Thoracic aorta (tissue), 2 donors: ENCODE data around the gene DHX32. TPM values are rescaled to one million over a fixed set of nuclear protein-coding genes. Genes with fewer than 3 reads are reported as not detected.

Experiments used
- ATAC-seq: fragments of 150-250 bp; one replicate; pipeline ENCODE4 v1.8.0; 2017; ENCODE audit warnings: low read depth; ENCODE audit not compliant: insufficient number of reproducible peaks, low FRiP score
- DNase-seq: peaks from one replicate; pipeline ENCODE4 v3.0.0-alpha.2; 2020; ENCODE audit warnings: low spot score
- H3K27ac ChIP-seq, 2 donors: fragments of 200-600 bp; sonication (generic); 1 replicate in 1 of 2; 2 replicates in 1 of 2; pipeline ENCODE4 v1.5.1; 2016; ENCODE audit warnings: mild to moderate bottlenecking in 2 of 2, moderate library complexity in 2 of 2
- H3K27me3 ChIP-seq: fragments of 200-600 bp; sonication (generic); replicated peaks from 2 replicates; pipeline ENCODE4 v1.6.0; 2016; ENCODE audit warnings: mild to moderate bottlenecking; ENCODE audit not compliant: insufficient read depth
- H3K36me3 ChIP-seq: fragments of 200-600 bp; sonication (generic); one replicate; pipeline ENCODE4 v1.5.1; 2016
- H3K4me1 ChIP-seq, 2 donors: fragments of 200-600 bp; sonication (generic); 1 replicate in 1 of 2; 2 replicates in 1 of 2; pipeline versions ENCODE4 v1.5.1 to v1.6.0; 2016; ENCODE audit warnings: low read depth in 2 of 2, mild to moderate bottlenecking in 1 of 2; ENCODE audit not compliant: control insufficient read depth in 1 of 2
- H3K4me3 ChIP-seq: fragments of 200-600 bp; sonication (generic); 2 replicates; pipeline ENCODE4 v1.5.1; 2016; ENCODE audit warnings: mild to moderate bottlenecking
- H3K9me3 ChIP-seq: fragments of 200-600 bp; sonication (generic); 2 replicates; pipeline ENCODE4 v1.5.1; 2016
- total RNA-seq, 2 donors: library from RNA; depleted of rRNA; stranded (reverse); fragments of >200 nt; gene quantifications; one replicate each; pipeline versions ENCODE4 v1.1.0 to v1.2.3, GENCODE V29; 2016
- TF ChIP-seq, protein P1 (sequence below): fragments of 200-600 bp; sonication (generic); IDR thresholded peaks from one replicate; pipeline ENCODE4 v1.5.1; 2019; ENCODE audit warnings: antibody characterized with exemption

Gene DHX32
- total RNA-seq, 2 donors from 2014 or later, result 11.1 to 14.0 TPM

- Histone ChIP-seq H3K27ac (no peak overlapping the region), H3K4me3 (no peak overlapping the region), H3K9me3 (no peaks in the 10 kb centered on the region), H3K36me3 (peaks cover 21% of the 10 kb centered on the region), H3K4me1 (no peaks in the 10 kb centered on the region), H3K27me3 (no peaks in the 10 kb centered on the region)
- no peak for DNase-seq
- ATAC-seq, result no peak
- TF ChIP-seq, protein P1, sequence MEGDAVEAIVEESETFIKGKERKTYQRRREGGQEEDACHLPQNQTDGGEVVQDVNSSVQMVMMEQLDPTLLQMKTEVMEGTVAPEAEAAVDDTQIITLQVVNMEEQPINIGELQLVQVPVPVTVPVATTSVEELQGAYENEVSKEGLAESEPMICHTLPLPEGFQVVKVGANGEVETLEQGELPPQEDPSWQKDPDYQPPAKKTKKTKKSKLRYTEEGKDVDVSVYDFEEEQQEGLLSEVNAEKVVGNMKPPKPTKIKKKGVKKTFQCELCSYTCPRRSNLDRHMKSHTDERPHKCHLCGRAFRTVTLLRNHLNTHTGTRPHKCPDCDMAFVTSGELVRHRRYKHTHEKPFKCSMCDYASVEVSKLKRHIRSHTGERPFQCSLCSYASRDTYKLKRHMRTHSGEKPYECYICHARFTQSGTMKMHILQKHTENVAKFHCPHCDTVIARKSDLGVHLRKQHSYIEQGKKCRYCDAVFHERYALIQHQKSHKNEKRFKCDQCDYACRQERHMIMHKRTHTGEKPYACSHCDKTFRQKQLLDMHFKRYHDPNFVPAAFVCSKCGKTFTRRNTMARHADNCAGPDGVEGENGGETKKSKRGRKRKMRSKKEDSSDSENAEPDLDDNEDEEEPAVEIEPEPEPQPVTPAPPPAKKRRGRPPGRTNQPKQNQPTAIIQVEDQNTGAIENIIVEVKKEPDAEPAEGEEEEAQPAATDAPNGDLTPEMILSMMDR, result no peak
Measured at GRCh38 chr10:125866421-125867029, 14.6 kb downstream of the DHX32 start.

DNA sequence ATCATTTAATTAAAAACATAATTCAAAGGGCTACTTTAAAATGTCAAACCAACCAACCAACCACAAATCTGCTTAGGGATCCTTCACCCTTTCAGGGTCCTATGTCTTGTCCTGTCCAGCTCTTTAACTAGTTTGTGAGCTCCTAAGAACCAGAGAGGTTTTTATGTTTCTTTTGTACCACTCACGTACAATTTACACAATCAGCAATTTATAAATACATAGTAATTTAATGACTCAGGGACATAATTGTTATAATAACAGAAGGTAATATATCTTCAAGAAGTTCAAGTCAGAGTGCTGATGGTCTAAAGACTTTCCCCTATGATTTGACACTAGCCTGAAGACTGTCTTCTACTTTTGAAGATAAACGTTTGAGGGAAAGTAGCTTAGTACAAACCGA, 16.0 kb downstream of the DHX32 start:
- DNase-seq (no peak), ATAC-seq (no peak)
- Histone ChIP-seq H3K36me3 (peaks cover 21% of the 10 kb centered on the region), H3K4me1 (no peaks in the 10 kb centered on the region), H3K4me3 (no peak overlapping the region), H3K27me3 (no peaks in the 10 kb centered on the region), H3K9me3 (no peaks in the 10 kb centered on the region), H3K27ac (no peak overlapping the region)
- TF ChIP-seq, protein P1, result no peak

GRCh38 chr10:125859128-125859817, 21.8 kb downstream of the DHX32 start:
- TF ChIP-seq, protein P1, result no peak
- no peaks in the 10 kb centered on the region for H3K36me3 ChIP-seq
- no peak for ATAC-seq

GRCh38 chr10:125857185-125857760, 23.8 kb downstream of the DHX32 start:
- H3K27ac ChIP-seq, result no peak overlapping the region
- peaks cover 2% of the 10 kb centered on the region for H3K36me3 ChIP-seq
- ATAC-seq, result no peak
- TF ChIP-seq, protein P1, result no peak
- H3K4me1 ChIP-seq, result no peaks in the 10 kb centered on the region
- no peak overlapping the region for H3K4me3 ChIP-seq
- H3K9me3 ChIP-seq, result no peaks in the 10 kb centered on the region
- H3K27me3 ChIP-seq, result no peaks in the 10 kb centered on the region
- no peak for DNase-seq

More at GRCh38 chr10:125859128-125859817, 21.8 kb downstream of the DHX32 start:
- DNase-seq, result no peak
- Histone ChIP-seq H3K4me3 (no peak overlapping the region), H3K27me3 (no peaks in the 10 kb centered on the region), H3K27ac (no peak overlapping the region), H3K9me3 (no peaks in the 10 kb centered on the region), H3K4me1 (no peaks in the 10 kb centered on the region)

- TF ChIP-seq, protein P1, result no peak
- Histone ChIP-seq H3K27ac (no peak overlapping the region), H3K4me1 (no peaks in the 10 kb centered on the region), H3K36me3 (peaks cover 15% of the 10 kb centered on the region), H3K9me3 (no peaks in the 10 kb centered on the region), H3K27me3 (no peaks in the 10 kb centered on the region), H3K4me3 (no peak overlapping the region)
- no peak for DNase-seq
- no peak for ATAC-seq
Measured at GRCh38 chr10:125852487-125852886, 28.6 kb downstream of the DHX32 start.
